ENCODE results near the gene OR4D2. TPM values are rescaled to one million over a fixed set of nuclear protein-coding genes. Genes with fewer than 3 reads are reported as not detected.

The OR4D2 gene
- total RNA-seq, 1 donor = not detected

DNA sequence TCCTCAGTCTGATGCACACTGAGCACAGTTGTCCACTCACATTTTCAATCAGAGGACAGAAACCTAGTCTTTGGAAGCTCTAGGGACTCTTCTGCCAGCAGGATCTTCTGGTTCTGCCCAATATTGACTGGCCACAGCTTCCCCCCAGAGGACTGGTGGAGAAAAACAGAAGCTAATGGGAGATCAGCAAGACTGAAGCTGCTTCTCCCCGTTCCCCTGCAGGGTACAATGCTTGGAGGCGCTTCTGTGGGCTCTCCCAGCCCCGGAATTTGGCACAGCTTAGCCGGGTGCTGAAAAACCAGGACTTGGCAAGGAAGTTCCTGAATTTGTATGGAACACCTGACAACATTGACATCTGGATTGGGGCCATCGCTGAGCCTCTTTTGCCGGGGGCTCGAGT lies 36.1 kb downstream of the OR4D2 start:
- H3K4me3 ChIP-seq (ENCODE audit: low read depth, low read length) = no peak overlapping the region
- no peak for TF ChIP-seq CTCF (IDR thresholded peaks at IDR 0.05; ENCODE audit: insufficient read depth, low read depth, low read length)
- no peak for DNase-seq (ENCODE audit: low read depth)

DNA sequence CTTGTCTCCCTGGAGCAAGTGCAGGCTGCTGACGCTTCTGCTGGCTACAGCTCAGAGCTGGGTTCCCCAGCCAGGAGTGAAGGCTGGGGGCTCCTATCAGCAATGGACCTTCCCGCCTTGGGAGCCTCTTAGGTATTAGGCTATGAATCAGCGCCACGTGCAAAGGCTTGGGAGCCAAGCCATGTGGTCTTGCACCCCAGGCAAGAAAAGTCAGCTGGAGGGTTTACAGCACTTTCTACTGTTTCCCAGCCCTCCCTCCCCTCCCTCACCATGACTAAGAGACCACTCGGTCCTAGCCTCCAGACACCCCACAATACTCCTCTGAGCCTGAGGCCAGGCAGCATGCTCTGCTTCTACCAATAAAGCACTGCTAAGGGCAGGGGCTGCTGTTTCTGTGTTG lies 38.0 kb downstream of the OR4D2 start:
- DNase-seq (ENCODE audit: low read depth) = no peak
- no peak for TF ChIP-seq CTCF (IDR thresholded peaks at IDR 0.05; ENCODE audit: insufficient read depth, low read depth, low read length)
- no peak overlapping the region for H3K4me3 ChIP-seq (ENCODE audit: low read depth, low read length)

GRCh38 chr17:58205936-58206335 lies 39.2 kb downstream of the OR4D2 start:
- no peak overlapping the region for H3K4me3 ChIP-seq (ENCODE audit: low read depth, low read length)
- DNase-seq (ENCODE audit: low read depth) = no peak
- no peak for TF ChIP-seq CTCF (IDR thresholded peaks at IDR 0.05; ENCODE audit: insufficient read depth, low read depth, low read length)

DNA sequence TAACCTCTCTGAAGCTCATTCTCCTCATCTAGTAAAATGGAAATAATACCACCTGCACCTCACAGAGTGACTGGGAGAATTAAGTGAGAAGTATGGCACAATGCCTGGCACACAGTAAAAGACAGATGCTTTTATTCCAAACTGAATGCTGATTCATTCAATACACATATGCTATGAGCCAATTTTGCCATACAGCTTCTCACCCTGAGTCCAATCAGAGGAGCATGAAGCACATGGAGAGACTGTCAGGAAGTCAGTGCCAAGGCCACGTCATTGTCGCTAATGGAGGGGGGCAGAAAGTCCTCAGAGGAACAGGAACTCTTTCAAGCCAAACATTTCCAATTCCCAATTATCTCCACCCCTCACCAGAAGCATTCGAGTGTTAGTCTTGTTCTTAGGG lies 40.7 kb downstream of the OR4D2 start:
- no peak for DNase-seq (ENCODE audit: low read depth)

GRCh38 chr17:58208344-58208743 lies 41.6 kb downstream of the OR4D2 start:
- TF ChIP-seq CTCF (IDR thresholded peaks at IDR 0.05; ENCODE audit: insufficient read depth, low read depth, low read length) = no peak
- no peak overlapping the region for H3K4me3 ChIP-seq (ENCODE audit: low read depth, low read length)
- DNase-seq (ENCODE audit: low read depth) = no peak

More for the DNA sequence above, 40.7 kb downstream of the OR4D2 start:
- H3K4me3 ChIP-seq (ENCODE audit: low read depth, low read length) = no peak overlapping the region
- TF ChIP-seq CTCF (IDR thresholded peaks at IDR 0.05; ENCODE audit: insufficient read depth, low read depth, low read length) = no peak

- no peak for DNase-seq (ENCODE audit: low read depth)
- no peak overlapping the region for H3K4me3 ChIP-seq (ENCODE audit: low read depth, low read length)
- TF ChIP-seq CTCF (IDR thresholded peaks at IDR 0.05; ENCODE audit: insufficient read depth, low read depth, low read length) = no peak
Measured at GRCh38 chr17:58210922-58211321, 44.1 kb downstream of the OR4D2 start.

DNA sequence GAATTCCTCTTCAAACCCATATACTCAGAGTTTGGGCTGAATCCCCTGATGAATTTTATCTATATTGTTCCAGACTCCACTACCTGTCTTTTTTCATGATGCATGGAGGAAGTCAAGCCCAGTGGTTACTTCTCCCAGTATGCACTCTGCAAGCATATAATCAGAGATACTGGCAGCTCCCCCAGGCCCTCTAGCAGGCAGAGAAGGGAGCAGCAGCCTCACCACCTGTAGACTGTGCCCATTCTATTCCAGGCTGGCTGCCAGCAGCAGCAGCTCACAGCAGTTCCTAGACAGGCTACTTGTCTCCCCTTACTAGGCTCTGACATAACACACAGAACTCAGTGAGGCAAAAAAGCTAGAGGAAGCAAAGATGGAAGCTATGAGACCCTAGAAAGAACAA lies 48.9 kb downstream of the OR4D2 start:
- DNase-seq (ENCODE audit: low read depth) = no peak
- TF ChIP-seq CTCF (IDR thresholded peaks at IDR 0.05; ENCODE audit: insufficient read depth, low read depth, low read length) = no peak
- H3K4me3 ChIP-seq (ENCODE audit: low read depth, low read length) = no peak overlapping the region
